Esophagus muscularis mucosa (tissue), 3 donors: ENCODE results near the gene SYTL1.

Experiments used
- POLR2A ChIP-seq: fragments of 450-650 bp; IDR thresholded peaks from one replicate; pipeline ENCODE4 v1.6.1; 2017; ENCODE audit warnings: antibody characterized with exemption, moderate library complexity, mild to moderate bottlenecking, low read depth
- TF ChIP-seq, protein P1 (sequence below), 3 experiments: fragments of 200-600 bp in 2 of 3; fragments of 450-650 bp in 1 of 3; sonication (generic) in 2 of 3; IDR thresholded peaks; one replicate each; pipeline ENCODE4 v1.5.1; 2017 to 2019; ENCODE audit warnings: antibody characterized with exemption in 3 of 3, mild to moderate bottlenecking in 2 of 3, moderate library complexity in 1 of 3

DNA sequence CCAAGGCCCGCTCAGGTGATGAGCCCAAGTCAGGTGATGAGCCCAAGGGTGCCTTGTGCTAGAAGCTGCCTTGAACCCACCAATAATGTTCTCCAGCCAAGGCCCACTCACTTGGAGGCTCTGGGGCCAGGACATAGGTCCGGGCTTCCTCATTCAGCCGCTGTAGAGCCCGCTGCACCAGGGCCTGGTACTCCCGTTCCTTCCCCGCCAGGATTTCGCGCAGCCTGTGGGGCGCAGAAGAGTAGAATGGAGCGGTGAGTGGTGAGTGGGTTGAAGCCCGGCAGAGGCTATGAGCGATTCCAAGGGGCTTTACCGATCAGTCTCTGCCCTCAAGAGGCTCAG lies 14.4 kb downstream of the SYTL1 start:
- TF ChIP-seq, protein P1, sequence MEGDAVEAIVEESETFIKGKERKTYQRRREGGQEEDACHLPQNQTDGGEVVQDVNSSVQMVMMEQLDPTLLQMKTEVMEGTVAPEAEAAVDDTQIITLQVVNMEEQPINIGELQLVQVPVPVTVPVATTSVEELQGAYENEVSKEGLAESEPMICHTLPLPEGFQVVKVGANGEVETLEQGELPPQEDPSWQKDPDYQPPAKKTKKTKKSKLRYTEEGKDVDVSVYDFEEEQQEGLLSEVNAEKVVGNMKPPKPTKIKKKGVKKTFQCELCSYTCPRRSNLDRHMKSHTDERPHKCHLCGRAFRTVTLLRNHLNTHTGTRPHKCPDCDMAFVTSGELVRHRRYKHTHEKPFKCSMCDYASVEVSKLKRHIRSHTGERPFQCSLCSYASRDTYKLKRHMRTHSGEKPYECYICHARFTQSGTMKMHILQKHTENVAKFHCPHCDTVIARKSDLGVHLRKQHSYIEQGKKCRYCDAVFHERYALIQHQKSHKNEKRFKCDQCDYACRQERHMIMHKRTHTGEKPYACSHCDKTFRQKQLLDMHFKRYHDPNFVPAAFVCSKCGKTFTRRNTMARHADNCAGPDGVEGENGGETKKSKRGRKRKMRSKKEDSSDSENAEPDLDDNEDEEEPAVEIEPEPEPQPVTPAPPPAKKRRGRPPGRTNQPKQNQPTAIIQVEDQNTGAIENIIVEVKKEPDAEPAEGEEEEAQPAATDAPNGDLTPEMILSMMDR (IDR thresholded peaks at IDR 0.05): no peak
- TF ChIP-seq POLR2A: no peak
